Measurements from ENCODE around the gene SLC25A47. TPM values are rescaled to one million over a fixed set of nuclear protein-coding genes. Genes with fewer than 3 reads are reported as not detected.
A peak's percentile ranks its signal among the peaks of the same experiment; 100 is the strongest.

Gene SLC25A47
- total RNA-seq, 1 experiment from 2014 or later = 0.29 TPM

DNA sequence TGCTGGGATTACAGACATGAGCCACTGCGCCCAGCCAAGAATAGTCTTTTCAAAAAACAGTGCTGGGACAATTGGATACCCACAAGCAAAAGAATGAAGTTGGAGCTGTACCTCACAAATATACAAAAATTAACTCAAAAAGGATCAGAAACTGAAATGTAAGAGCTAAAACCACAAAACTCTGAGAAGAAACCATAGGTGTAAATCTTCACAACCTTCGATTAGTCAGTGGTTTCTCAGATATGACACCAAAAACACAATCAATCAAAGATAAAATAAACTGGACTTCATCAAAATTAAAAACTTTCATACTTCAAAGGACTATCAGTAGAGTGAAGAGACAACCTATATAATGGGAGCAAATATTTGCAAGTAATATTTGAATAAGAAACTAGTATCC is 35.3 kb downstream of the SLC25A47 start:
- in situ Hi-C loops (cut with HindIII; ENCODE audit: low pct_unique_long_range_greater_than_20kb, low sequenced_read_pairs) = no loop called here
- DNase-seq (ENCODE audit: low read depth, low spot score) = no peak

DNA sequence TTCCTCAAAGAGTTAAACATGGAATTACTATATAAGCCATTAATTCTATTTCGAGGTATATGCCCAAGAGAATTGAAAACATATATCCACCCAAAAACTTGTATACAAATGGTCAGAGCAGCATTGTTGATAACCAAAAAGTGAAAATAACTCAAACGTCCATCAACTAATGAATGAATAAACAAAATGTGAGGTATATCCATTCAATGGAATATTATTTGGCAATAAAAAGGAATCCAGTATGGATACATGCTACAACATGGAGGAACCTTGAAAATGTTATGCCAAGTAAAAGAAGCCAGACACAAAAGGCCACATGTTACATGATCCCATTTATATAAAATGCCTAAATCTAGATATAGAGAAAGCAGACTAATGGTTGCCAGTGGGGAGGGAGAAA is 36.0 kb downstream of the SLC25A47 start:
- no peak for DNase-seq (ENCODE audit: low read depth, low spot score)
- in situ Hi-C loops (cut with HindIII; ENCODE audit: low pct_unique_long_range_greater_than_20kb, low sequenced_read_pairs) = no loop called here

DNA sequence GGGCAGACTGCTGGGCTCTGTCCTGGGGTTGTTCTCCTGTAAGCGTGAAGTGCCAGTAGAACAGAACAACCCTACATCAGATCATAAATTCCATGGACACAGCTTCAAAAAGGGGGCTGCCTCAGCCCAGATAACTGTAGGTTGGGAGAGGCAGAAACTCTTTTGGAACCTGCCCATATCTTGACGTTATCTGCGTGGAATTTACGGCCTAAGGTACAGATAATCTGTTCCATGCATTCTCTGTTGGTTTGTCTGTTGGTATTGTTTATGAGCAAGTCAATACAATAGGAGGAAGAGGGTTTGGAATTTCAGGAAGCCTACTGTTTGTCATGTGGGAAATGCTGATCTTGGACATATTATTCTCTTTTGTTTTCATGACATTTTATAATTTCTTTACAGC is 36.7 kb downstream of the SLC25A47 start:
- in situ Hi-C loops (cut with HindIII; ENCODE audit: low pct_unique_long_range_greater_than_20kb, low sequenced_read_pairs) = no loop called here
- no peak for DNase-seq (ENCODE audit: low read depth, low spot score)

- DNase-seq (ENCODE audit: low read depth, low spot score) = no peak
- in situ Hi-C loops (cut with HindIII; ENCODE audit: low pct_unique_long_range_greater_than_20kb, low sequenced_read_pairs) = no loop called here
Measured at GRCh38 chr14:100361626-100362025, 38.5 kb downstream of the SLC25A47 start.

DNA sequence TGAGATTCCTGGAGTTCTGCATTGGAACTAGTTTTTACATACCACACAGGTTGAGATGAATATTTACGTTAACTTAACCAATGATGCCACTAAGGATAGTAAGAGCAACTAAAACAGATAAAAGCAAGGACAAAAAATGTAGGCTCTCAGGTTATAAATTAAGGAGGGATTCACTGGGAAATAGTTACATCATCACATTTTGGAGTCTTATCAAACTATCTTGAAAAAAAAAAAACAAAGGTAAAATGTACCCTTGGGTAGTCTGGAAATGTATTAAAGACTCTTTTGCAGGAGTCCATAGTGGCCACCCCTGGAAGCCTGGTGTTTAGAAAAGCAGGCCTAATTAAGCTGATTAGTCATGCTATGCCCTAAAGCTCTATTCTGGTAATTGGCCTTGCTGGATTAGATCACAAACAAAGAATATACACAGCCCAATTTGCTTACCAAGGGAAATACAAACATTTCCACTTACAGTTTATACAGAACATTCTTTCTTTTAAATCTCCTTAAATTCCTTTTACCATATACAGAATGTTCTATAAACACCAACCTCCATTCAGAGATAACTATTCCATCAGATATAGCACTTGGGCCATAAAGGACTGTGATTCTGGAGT is 39.3 kb downstream of the SLC25A47 start:
- in situ Hi-C loops (cut with HindIII; ENCODE audit: low pct_unique_long_range_greater_than_20kb, low sequenced_read_pairs) = no loop called here
- no peak for DNase-seq (ENCODE audit: low read depth, low spot score)

DNA sequence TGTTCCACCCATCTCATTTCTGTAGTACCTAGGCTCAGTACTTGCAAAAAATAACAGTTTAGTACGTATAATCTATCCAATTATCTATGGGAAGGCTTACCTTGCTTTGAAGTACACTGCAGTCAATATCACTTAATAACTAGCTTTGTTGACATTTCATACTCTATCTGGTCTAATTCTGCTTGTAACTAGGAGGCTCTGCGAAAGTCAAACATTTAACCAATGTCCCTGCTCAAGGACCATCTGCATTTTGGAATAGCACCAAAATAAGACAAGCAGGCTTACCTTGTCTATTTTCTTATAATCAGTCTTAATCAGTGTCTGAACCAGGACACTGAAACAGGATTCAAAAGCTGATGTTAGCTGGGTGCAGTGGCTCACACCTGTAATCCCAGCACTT is 39.9 kb downstream of the SLC25A47 start:
- in situ Hi-C loops (cut with HindIII; ENCODE audit: low pct_unique_long_range_greater_than_20kb, low sequenced_read_pairs) = no loop called here
- DNase-seq (ENCODE audit: low read depth, low spot score) = no peak

GRCh38 chr14:100364403-100364802 is 41.3 kb downstream of the SLC25A47 start:
- in situ Hi-C loops (cut with HindIII; ENCODE audit: low pct_unique_long_range_greater_than_20kb, low sequenced_read_pairs) = no loop called here
- no peak for DNase-seq (ENCODE audit: low read depth, low spot score)

- in situ Hi-C loops (cut with HindIII; ENCODE audit: low pct_unique_long_range_greater_than_20kb, low sequenced_read_pairs) = no loop called here
Measured at GRCh38 chr14:100365741-100366140, 42.6 kb downstream of the SLC25A47 start.

GRCh38 chr14:100369019-100369418 is 45.9 kb downstream of the SLC25A47 start:
- in situ Hi-C loops (cut with HindIII; ENCODE audit: low pct_unique_long_range_greater_than_20kb, low sequenced_read_pairs) = no loop called here
- DNase-seq (ENCODE audit: low read depth, low spot score) = no peak

More at GRCh38 chr14:100365741-100366140, 42.6 kb downstream of the SLC25A47 start:
- DNase-seq (ENCODE audit: low read depth, low spot score) = no peak

- no peak for DNase-seq (ENCODE audit: low read depth, low spot score)
Measured at GRCh38 chr14:100370003-100370402, 46.9 kb downstream of the SLC25A47 start.

DNA sequence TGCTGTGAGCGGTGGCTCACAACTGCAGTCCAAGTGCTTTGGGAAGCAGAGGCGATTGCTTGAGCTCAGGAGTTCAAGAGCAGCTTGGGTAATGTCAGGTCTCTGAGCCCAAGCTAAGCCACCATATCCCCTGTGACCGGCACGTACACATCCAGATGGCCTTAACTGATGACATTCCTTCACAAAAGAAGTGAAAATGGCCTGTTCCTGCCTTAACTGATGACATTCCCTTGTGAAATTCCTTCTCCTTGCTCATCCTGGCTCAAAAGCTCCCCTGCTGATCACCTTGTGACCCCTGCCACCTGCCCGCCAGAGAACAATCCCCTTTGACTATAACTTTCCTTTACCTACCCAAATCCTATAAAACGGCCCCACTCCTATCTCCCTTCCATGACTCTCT is 48.6 kb downstream of the SLC25A47 start:
- no peak for DNase-seq (ENCODE audit: low read depth, low spot score)
- in situ Hi-C loops (cut with HindIII; ENCODE audit: low pct_unique_long_range_greater_than_20kb, low sequenced_read_pairs) = no loop called here

More at GRCh38 chr14:100370003-100370402, 46.9 kb downstream of the SLC25A47 start:
- in situ Hi-C loops (cut with HindIII; ENCODE audit: low pct_unique_long_range_greater_than_20kb, low sequenced_read_pairs) = no loop called here

DNA sequence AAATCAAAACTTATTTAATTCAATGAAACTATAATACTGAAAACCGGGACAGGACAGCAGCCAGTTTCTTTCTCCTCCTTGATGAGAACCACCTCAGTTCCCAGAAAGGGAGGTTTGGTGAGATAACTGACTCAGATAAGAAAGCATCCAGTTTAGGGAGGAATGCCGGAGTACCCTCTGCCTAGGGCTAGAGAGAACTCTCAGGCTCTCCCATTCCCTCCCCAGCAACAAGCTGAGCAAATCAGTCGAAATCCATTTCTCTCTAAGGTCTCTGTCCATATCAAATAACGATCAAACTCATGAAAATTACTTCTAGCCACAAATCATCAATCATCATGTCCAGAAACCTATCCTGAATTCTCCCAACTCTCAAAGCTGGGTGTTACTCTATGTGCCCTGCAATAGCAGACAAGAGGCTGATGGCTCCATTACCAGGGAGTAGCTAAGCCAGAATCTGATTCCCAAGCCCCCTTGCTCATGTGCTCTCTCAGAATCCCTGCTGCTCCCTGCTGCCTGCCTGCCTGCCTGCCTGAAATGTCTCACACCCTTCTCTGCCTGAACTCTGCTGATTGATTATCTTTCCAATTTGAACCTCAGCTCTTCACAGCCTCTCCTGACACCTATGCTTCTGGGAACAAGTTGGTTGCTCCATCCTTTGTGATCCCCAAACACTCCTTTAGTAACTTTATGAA is 49.4 kb downstream of the SLC25A47 start:
- in situ Hi-C loops (cut with HindIII; ENCODE audit: low pct_unique_long_range_greater_than_20kb, low sequenced_read_pairs) = no loop called here
- peak; percentile 35 for DNase-seq (ENCODE audit: low read depth, low spot score)

DNA sequence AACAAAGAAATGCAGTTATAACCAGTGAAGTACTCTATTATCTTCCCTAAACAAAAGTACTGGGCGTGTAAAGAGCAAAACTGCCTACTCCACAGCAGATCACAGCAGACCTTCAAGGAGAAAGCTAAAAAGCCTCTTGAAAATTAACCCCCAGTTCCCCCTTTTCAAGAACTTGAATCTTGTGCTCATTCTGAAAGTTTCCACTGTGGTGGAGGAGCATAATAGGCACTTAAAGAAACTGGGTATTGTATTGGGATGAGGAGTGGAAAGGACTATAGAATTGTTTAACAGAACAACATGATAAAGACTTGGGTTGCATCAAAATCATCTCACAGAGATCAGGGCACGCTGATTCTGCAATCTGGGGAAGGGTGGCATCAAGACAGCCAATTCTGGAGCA is 51.1 kb downstream of the SLC25A47 start:
- in situ Hi-C loops (cut with HindIII; ENCODE audit: low pct_unique_long_range_greater_than_20kb, low sequenced_read_pairs) = no loop called here
- no peak for DNase-seq (ENCODE audit: low read depth, low spot score)

- no peak for DNase-seq (ENCODE audit: low read depth, low spot score)
- in situ Hi-C loops (cut with HindIII; ENCODE audit: low pct_unique_long_range_greater_than_20kb, low sequenced_read_pairs) = no loop called here
Measured at GRCh38 chr14:100374876-100375265, 51.7 kb downstream of the SLC25A47 start.

GRCh38 chr14:100375266-100375962 is 52.3 kb downstream of the SLC25A47 start:
- in situ Hi-C loops (cut with HindIII; ENCODE audit: low pct_unique_long_range_greater_than_20kb, low sequenced_read_pairs) = no loop called here

GRCh38 chr14:100375963-100376735 is 53.0 kb downstream of the SLC25A47 start, which contains the start of gene WDR25:
TSS of gene WDR25 (plus strand) at chr14:100376485.
- in situ Hi-C loops (cut with HindIII; ENCODE audit: low pct_unique_long_range_greater_than_20kb, low sequenced_read_pairs) = no loop called here
- DNase-seq (ENCODE audit: low read depth, low spot score) = peak; percentile 95

More at GRCh38 chr14:100375266-100375962, 52.3 kb downstream of the SLC25A47 start:
- peak; percentile 97 for DNase-seq (ENCODE audit: low read depth, low spot score)

DNA sequence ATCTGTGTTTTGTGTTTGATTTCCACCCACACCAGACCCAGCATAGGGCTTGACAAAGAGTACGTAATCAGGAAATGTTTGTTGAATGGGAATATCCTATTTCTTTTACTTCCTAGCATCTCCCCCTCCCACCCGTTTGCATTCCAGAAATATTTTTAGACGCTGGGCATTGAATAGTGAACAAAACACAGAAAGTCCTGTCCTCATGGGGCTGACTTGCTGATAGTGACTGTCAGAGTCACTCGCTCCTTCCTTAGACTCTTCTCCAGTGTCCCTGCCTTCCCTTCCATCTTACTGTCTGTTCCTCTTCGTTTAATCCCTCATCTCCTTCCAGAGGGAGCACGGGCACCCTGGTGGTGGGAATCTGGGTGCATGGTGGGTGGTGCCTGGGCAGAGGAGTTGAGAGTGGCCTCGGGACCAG is 53.6 kb downstream of the SLC25A47 start:
- in situ Hi-C loops (cut with HindIII; ENCODE audit: low pct_unique_long_range_greater_than_20kb, low sequenced_read_pairs) = no loop called here
- DNase-seq (ENCODE audit: low read depth, low spot score) = peak; percentile 62
